Hematopoietic multipotent progenitor cell treated with erythropoietin and hydrocortisone succinate and interleukin-3 and kit ligand, for 8 days (in vitro differentiated cells): Measurements from ENCODE around the gene WNT9B.
A peak's percentile ranks its signal among the peaks of the same experiment; 100 is the strongest.
"Not testable (repeated sequence)": the region's sequence is repeated elsewhere in the genome, so short reads cannot be mapped to it uniquely, and the experiment has no call there.

Source experiments
- DNase-seq: peaks from one replicate; pipeline ENCODE4 v3.0.0-alpha.2; 2015

Gene WNT9B

GRCh38 chr17:46822388-46822921 is 28.9 kb upstream of the WNT9B start:
- peak; percentile 17 for DNase-seq

DNA sequence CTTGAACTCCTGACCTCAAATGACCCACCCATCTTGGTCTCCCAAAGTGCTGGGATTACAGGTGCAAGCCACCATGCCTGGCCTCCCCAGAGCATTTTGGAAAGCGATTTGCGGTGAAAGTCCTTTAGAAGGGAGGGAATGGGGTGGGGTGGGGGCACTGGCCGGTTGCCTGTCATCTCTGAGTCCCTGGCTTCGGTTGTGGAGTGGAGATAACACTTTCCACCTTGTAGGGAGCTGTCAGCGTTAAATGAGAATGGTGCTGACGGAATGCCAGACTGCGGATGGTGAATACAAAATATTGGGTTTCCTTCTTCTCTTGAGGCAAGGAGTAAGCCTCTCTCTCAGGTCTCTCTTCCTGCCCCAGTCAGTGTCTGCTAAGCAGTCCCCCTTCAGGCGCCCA is 27.7 kb upstream of the WNT9B start:
- no peak for DNase-seq

- no peak for DNase-seq
Measured at GRCh38 chr17:46826116-46826515, 25.3 kb upstream of the WNT9B start.

GRCh38 chr17:46827274-46827673 is 24.1 kb upstream of the WNT9B start:
- DNase-seq, result no peak

- DNase-seq, result no peak
Measured at GRCh38 chr17:46831573-46832330, 19.6 kb upstream of the WNT9B start.

DNA sequence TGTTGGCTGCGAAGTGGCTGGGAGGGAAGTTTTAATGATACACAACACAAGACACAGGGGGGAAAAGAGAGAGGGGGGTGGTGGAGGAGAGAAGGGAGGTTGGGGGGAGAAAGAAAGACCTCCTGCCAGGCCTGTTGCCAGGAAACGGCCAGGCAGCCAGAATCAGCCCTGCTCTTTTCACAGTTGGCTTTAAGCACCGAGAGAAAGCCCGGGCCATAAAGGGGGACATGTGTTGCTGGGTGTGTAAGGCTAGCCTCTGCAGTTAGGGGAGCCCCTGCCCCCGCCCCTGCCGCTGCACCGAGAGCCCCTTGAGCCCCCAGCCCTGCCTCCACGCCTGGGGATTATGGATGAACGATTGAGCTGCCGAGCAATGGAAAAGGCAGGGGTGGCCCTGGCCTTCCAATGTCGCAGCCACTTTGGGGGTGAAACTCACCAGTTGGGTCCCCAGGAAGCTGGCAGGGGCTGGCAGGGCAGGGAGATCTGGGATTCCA is 19.0 kb upstream of the WNT9B start:
- no peak for DNase-seq

DNA sequence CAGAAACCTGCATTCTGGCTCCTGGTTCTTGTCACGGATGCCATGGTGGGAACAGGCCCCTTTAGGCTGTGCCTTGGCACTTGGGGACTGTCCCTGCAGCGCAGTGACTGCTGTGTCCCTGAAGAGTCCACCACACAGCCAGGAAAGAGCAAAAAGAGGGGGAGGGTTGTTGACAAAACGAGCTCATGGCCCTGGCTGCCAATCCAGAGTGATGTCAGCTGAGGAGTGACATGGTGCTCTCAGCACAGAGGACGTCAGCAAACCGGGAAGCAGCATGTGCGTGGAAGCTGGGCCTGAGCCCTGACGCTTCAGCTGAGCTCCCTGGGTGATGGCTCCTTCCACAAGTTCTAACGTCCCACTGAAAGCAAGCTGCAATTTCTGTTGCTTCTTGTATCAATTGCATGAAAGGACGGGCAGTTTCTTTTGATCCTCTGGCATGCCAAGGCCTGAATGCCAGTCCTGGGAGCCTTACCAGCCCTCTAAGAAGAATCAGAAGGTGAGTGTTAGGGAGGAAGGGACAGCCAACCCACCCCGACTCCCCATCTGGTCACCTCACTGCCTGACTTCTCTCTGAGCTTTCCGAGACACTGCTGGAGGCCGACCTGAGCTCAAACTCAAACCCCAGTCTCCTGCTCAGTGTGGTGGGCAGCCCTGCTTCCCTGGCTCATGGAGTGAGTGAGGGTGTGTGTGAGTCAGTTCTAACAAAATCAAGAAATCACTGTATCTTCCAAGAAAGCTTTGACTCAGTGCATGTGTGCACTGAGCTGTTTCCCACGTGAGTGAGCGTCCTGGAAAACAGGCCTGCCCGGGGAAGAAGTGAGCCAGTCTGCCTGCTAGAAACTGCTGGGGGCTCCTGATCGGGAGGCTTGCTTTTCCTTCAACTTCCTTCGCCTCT is 18.2 kb upstream of the WNT9B start:
- DNase-seq, result no peak

DNA sequence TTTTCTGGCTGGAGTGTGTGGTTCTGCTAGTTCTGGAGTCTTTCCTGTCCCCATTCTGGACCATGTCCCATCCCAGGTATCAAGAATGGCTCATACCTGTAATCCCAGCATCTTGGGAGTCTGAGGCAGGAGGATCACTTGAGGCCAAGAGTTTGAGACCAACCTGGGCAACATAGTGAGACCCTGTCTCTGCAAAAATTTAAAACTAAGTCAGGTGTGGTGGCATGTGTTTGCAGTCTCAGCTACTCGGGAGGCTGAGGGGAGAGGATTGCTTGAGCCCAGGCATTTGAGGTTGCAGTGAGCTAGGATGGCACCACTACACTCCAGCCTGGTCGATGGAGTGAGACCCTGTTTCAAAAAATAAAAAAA is 17.6 kb upstream of the WNT9B start:
- no peak for DNase-seq

DNA sequence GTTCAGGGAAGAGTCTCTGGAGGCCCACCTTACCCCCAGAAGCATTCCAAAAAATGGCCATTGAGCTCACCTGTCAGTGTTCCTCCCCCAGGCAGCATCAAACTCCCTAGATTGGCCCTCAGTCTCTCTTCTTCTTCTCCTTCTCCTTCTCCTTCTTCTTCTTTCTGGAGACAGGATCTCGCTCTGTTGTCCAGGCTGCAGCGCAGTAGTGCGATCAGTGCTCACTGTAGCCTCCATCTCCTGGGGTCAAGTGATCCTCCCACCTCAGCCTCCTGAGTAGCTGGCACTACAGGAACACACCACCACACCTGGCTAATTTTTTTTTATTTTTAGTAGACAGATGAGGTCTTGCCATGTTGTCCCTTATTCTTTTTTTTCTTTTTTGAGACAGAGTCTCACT is 16.5 kb upstream of the WNT9B start:
- no peak for DNase-seq

DNA sequence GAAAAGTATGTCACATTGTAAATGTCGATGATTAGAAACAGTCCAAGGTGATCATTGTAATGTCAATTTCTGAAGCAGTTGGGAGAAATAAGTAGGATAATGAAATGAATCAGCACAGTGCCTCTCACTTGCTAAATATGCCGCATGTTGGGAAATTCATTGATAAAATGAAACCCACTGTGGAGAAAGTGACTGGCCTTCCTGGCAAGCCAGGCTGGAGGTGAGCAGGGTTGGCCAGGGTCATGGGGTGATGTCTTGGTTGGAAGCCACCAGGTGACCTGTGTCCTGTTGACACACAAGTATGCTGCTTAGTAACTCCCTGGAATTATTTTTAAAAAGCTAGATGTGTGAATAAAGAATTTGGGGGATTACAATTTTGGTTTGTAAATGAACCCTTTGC is 14.9 kb upstream of the WNT9B start:
- DNase-seq, result no peak

DNA sequence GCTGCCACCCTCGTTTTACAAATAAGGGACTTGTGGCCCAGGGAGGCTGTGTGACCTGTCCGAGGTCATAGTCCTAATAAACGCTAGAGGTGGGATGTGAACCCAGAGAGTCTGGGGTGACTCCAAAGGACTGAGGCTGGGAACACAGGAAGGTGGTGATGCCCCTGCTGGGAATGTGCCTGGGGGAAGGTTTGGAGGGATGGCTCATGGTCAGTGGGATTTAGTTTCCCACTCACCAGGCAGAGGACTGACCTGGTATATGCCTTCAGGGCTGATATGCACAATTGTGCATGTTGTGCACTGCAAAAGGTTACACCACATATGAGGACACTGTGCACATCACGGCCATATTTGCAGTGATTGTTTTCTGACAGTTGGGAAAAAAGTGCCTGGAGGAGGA is 13.9 kb upstream of the WNT9B start:
- no peak for DNase-seq

DNA sequence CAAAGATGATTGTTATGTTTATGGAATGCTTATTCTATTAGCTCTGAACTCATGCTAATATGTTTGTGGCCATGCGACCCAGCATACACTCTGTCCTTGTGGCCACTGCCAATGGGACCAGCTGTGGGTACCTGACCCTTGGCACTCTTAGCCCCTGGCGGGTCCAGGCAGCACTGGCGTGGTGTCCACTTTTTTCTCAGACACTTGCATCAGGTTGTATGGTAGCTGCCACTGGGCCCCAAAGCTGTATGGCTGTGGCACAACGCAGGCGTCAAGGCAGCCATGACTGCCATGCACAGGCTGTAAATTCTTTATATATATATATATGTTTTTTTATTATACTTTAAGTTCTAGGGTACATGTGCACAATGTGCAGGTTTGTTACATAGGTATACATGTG is 12.2 kb upstream of the WNT9B start:
- DNase-seq, result no peak

GRCh38 chr17:46840596-46840995 is 10.8 kb upstream of the WNT9B start:
- DNase-seq, result not testable (repeated sequence)

DNA sequence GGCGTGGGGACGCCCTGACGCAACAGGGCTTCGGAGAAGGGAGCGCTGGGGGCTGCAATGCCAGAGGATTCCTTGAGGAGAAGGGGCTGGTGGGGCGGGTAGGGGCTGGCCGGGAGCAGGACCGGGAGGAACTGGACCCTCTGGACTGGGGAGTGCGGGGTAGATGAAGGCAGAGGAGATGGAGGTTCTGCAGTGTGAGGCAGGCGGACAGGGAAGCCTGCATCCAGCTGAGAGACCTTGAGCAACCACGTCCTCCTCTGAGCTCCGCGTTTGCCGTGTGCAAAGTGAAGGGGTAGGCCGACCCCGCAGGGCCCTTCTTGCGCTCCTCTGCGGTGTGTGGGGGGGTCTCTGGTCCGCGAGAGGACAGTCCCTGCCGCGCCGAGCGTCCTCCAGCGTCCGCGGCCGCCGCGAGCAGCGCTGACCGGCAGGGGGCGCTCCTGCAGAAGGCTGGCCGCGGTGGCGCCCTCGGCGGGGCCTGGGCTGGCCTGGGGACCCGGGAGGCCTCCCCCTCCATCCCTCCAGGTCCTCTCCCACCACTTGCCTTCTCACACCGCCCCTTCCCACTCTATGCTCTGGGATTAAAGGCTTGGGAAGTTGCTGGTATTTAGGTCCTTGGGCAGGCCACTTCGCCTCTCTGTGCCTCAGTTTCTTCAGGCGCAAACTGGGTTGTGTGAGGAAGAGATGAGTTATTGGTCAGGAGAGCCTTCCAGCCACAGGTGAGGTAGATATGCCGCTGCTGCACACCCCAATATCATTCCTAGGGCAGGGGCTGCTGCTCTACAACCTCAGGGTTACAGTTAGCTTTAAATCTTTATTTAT is 9.6 kb upstream of the WNT9B start:
- no peak for DNase-seq

DNA sequence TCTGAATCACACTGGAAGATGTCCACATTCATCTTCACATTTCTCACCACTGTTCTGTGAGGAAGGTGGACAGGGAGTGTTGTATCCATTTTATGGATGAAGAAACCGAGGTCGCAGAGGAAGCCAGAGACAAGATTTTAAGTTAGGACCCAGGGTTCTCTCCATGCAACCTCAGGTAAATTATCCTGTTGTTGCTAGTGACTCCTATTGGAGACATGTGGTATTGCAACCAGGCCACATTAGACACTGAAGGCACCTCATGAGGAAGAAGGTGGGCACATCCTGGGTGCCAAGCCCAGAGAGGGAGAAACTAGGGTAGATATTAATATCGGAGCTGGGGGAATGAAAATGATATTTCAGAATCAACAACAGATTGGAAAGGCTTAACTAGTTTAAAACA is 8.5 kb upstream of the WNT9B start:
- DNase-seq, result peak; percentile 19

- no peak for DNase-seq
Measured at GRCh38 chr17:46847204-46848191, 3.9 kb upstream of the WNT9B start.

DNA sequence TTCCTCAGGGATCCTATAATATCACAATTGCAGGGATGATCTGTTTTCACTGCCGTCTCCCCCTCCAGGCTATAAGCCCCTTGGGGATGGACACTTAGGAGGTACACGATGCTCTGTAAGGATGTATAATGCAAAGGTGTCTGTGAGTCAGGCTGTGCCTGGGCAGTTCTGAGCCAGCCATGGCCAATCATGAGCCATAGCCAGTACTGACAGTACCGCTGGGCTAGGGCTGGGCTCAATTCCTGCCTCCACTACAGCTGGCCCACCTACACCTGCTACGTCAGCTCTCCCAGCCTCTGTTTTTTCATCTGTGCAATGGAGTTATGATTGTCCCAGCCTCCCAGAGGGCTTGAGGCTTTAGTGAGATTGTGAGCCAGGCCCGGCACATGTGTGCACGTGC is 2.8 kb upstream of the WNT9B start:
- DNase-seq, result no peak

DNA sequence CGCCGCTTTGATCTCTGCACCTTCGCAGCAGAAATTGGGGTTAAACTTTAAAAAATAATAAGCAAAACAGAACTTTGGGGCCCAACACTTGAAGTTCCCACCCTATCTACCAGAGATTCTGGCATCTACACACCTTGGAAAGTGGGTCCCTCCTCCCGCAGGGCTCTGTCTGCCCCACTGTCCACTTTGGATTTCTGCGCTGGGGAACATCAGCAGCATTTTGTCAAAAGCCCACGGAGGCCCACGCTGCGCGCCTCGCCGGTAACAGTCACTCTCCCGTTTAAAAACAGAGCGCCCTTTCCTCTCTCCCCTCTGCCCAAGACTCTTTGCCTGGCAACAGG is 725 bp upstream of the WNT9B start:
- no peak for DNase-seq

DNA sequence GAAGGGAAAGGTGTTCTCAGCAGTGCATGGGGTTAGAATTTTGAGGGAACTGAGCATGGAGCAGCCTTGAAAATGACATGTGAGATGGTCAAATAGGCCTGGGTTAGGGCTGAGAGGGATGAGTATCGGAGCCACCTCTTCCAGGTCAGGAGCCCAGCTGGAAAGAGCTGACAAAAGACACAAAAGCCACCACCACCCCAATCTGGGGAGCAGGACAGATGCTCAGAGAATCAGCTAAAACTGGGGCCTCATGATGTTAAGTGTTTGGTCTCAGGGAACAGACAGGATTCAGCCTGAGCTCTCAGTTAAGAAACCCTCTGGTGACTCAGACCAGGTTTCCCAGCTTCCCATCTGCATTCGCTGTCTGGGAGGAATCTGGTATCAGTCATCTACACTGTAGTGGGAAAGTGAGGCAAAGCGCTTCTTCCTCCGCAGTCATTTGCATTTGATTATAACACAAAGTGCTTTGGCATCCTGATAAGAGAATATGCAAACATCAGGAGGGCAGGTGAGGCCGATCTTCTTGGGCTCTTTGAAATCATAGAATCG is 2.6 kb downstream of the WNT9B start:
- no peak for DNase-seq

DNA sequence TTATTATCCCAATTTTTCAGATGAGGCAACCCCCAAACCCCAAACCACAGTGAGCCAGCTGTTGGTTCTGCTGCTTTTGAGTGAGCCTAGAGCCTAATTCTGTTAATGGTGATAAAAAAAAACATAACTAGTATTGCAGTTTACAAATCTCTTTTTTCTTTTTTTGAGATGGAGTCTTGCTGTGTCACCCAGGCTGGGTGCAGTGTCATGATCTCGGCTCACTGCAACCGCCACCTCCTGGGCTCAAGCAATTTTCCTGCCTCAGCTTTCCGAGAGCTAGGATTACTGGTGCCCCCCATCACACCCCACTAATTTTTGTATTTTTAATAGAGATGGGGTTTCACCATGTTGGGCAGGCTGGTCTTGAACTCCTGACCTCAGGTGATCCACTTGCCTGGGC is 3.1 kb downstream of the WNT9B start:
- no peak for DNase-seq

- no peak for DNase-seq
Measured at GRCh38 chr17:46854948-46855347, 3.6 kb downstream of the WNT9B start.

DNA sequence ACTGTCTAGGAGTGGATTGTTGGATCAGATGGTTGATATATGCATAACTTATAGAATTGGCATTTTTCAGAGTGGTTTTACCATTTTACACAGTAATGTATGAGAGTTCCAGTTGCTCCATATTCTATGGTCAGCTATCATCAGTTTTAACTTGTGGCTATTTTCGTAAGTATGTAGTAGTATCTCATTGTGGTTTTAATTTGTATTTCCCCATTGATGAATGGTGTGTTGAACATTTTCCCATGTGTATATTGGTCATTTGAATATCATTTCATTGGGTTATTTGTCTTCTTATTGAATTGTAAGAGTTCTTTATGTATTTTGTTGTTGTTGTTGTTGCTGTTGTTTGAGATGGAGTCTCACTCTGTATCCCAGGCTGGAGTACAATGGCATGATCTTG is 6.2 kb downstream of the WNT9B start:
- no peak for DNase-seq
